CD4-positive, alpha-beta T cell treated with Interleukin-2 at 100 ng/mL for 4 hours (primary cell): ENCODE measurements around the gene PLIN4.

Experiments
- DNase-seq: peaks from one replicate; pipeline ENCODE4 v3.0.0-alpha.2; 2020; ENCODE audit warnings: low spot score

The PLIN4 gene

GRCh38 chr19:4505570-4506448 is 12.5 kb downstream of the PLIN4 start:
- DNase-seq: no peak

- no peak for DNase-seq
Observed at GRCh38 chr19:4504891-4505569, 13.3 kb downstream of the PLIN4 start.

GRCh38 chr19:4504297-4504701 is 14.0 kb downstream of the PLIN4 start:
- no peak for DNase-seq

- DNase-seq: no peak
Observed at GRCh38 chr19:4503825-4504170, 14.5 kb downstream of the PLIN4 start.

GRCh38 chr19:4503132-4503824 is 15.0 kb downstream of the PLIN4 start:
- DNase-seq: no peak

- no peak for DNase-seq
Observed at GRCh38 chr19:4502282-4503131, 15.8 kb downstream of the PLIN4 start.

GRCh38 chr19:4501691-4502090 is 16.6 kb downstream of the PLIN4 start:
- no peak for DNase-seq

GRCh38 chr19:4500841-4501591 is 17.3 kb downstream of the PLIN4 start:
- DNase-seq: no peak

- DNase-seq: no peak
Observed at GRCh38 chr19:4499855-4500254, 18.4 kb downstream of the PLIN4 start.

GRCh38 chr19:4499318-4499717 is 19.0 kb downstream of the PLIN4 start:
- DNase-seq: no peak

- DNase-seq: no peak
Observed at GRCh38 chr19:4498694-4499093, 19.6 kb downstream of the PLIN4 start.

- DNase-seq: no peak
Observed at GRCh38 chr19:4497770-4498389, 20.4 kb downstream of the PLIN4 start.

GRCh38 chr19:4496304-4496703 is 22.0 kb downstream of the PLIN4 start:
- no peak for DNase-seq

- DNase-seq: peak; percentile 1
Observed at GRCh38 chr19:4495471-4495870, 22.8 kb downstream of the PLIN4 start.

GRCh38 chr19:4494691-4495064 is 23.6 kb downstream of the PLIN4 start:
- no peak for DNase-seq

- DNase-seq: no peak
Observed at GRCh38 chr19:4493929-4494690, 24.2 kb downstream of the PLIN4 start.

- DNase-seq: no peak
Observed at GRCh38 chr19:4493104-4493928, 25.0 kb downstream of the PLIN4 start.

- no peak for DNase-seq
Observed at GRCh38 chr19:4492337-4493103, 25.8 kb downstream of the PLIN4 start.
